HG03196 (cell line): ENCODE data around the gene VEZF1.
"Not testable (repeated sequence)": the region's sequence is repeated elsewhere in the genome, so short reads cannot be mapped to it uniquely, and the experiment has no call there.

ENCODE experiments used
- ATAC-seq: cut with Tn5 transposase; IDR thresholded peaks from one replicate; pipeline ENCODE4 v1.9.1; 2021; ENCODE audit not compliant: unreplicated experiment

Gene VEZF1

GRCh38 chr17:57974053-57974824, 13.8 kb downstream of the VEZF1 start:
- not testable (repeated sequence) for ATAC-seq

- ATAC-seq: no peak
Measured at GRCh38 chr17:57972151-57972550, 15.9 kb downstream of the VEZF1 start.

- no peak for ATAC-seq
Measured at GRCh38 chr17:57971572-57971971, 16.5 kb downstream of the VEZF1 start.

GRCh38 chr17:57970710-57971109, 17.3 kb downstream of the VEZF1 start:
- no peak for ATAC-seq

- no peak for ATAC-seq
Measured at GRCh38 chr17:57968456-57968855, 19.6 kb downstream of the VEZF1 start.

- ATAC-seq: no peak
Measured at GRCh38 chr17:57966875-57967274, 21.2 kb downstream of the VEZF1 start.

- no peak for ATAC-seq
Measured at GRCh38 chr17:57966246-57966645, 21.8 kb downstream of the VEZF1 start.

GRCh38 chr17:57965521-57966160, 22.4 kb downstream of the VEZF1 start:
- ATAC-seq: no peak

- no peak for ATAC-seq
Measured at GRCh38 chr17:57963149-57963511, 24.9 kb downstream of the VEZF1 start.

- ATAC-seq: no peak
Measured at GRCh38 chr17:57962279-57963148, 25.5 kb downstream of the VEZF1 start.

- ATAC-seq: no peak
Measured at GRCh38 chr17:57959929-57960328, 28.1 kb downstream of the VEZF1 start.

GRCh38 chr17:57958391-57958790, 29.7 kb downstream of the VEZF1 start:
- ATAC-seq: not testable (repeated sequence)

GRCh38 chr17:57957886-57958285, 30.2 kb downstream of the VEZF1 start:
- no peak for ATAC-seq

- no peak for ATAC-seq
Measured at GRCh38 chr17:57957120-57957850, 30.8 kb downstream of the VEZF1 start.

GRCh38 chr17:57956291-57957119, 31.5 kb downstream of the VEZF1 start:
- peak; percentile 54 for ATAC-seq

GRCh38 chr17:57955183-57955931, 32.7 kb downstream of the VEZF1 start, which contains the start of gene CUEDC1:
CUEDC1 (minus strand) TSS chr17:57955412; CDS start chr17:57885564, 69,848 bp downstream.
- ATAC-seq: no peak

- no peak for ATAC-seq
Measured at GRCh38 chr17:57954397-57955182, 33.5 kb downstream of the VEZF1 start.

- no peak for ATAC-seq
Measured at GRCh38 chr17:57953705-57954396, 34.2 kb downstream of the VEZF1 start.
